Stimulated activated CD8-positive, alpha-beta memory T cell treated with anti-CD3 and anti-CD28 coated beads, Interleukin-12 subunit alpha, Interleukin-12 subunit beta, amount 100 ng/mL, for 1 hour (primary cell): ENCODE data around the gene TSSC4.

ENCODE experiments used
- DNase-seq: peaks from one replicate; pipeline ENCODE4 v3.0.0-alpha.2; 2020; ENCODE audit warnings: low read depth

The TSSC4 gene

GRCh38 chr11:2449548-2450320 lies 49.2 kb downstream of the TSSC4 start:
- no peak for DNase-seq

GRCh38 chr11:2450321-2451041 lies 49.9 kb downstream of the TSSC4 start:
- DNase-seq: no peak

- no peak for DNase-seq
These were observed 50.8 kb downstream of the TSSC4 start for GRCh38 chr11:2451336-2451735.

- DNase-seq: no peak
These were observed 51.4 kb downstream of the TSSC4 start for GRCh38 chr11:2451916-2452315.

- DNase-seq: no peak
These were observed 51.9 kb downstream of the TSSC4 start for GRCh38 chr11:2452321-2453012.

GRCh38 chr11:2453436-2453835 lies 52.9 kb downstream of the TSSC4 start:
- DNase-seq: no peak
